Activated T-helper 2 cell treated with anti-CD3 and anti-CD28 coated beads, Interferon-gamma antibody, Interleukin-2, Interleukin-4, amounts not matched to agents 10 μg/mL and 5 μg/mL and 100 μg/mL, durations not matched to agents 14 hours and 24 hours and 36 hours (primary cell): ENCODE results near the gene PCDHA10. TPM values are rescaled to one million over a fixed set of nuclear protein-coding genes. Genes with fewer than 3 reads are reported as not detected.
"Not testable (repeated sequence)": the region's sequence is repeated elsewhere in the genome, so short reads cannot be mapped to it uniquely, and the experiment has no call there.

Experiments
- DNase-seq: peaks from one replicate; pipeline ENCODE4 v3.0.0; 2021; ENCODE audit warnings: low spot score
- H3K27ac Mint-ChIP-seq: one replicate; pipeline ENCODE4 v1.8.0; 2021; ENCODE audit warnings: mixed read lengths
- H3K27me3 Mint-ChIP-seq: one replicate; pipeline ENCODE4 v1.8.0; 2021; ENCODE audit warnings: low read depth, mixed read lengths
- H3K36me3 Mint-ChIP-seq: one replicate; pipeline ENCODE4 v1.8.0; 2021; ENCODE audit warnings: low read depth, mixed read lengths
- H3K4me1 Mint-ChIP-seq: one replicate; pipeline ENCODE4 v1.8.0; 2021; ENCODE audit warnings: low read depth, mixed read lengths
- H3K4me3 Mint-ChIP-seq: one replicate; pipeline ENCODE4 v1.8.0; 2021; ENCODE audit warnings: low read depth, mild to moderate bottlenecking, moderate library complexity, mixed read lengths
- H3K9me3 Mint-ChIP-seq: one replicate; pipeline ENCODE4 v1.8.0; 2021; ENCODE audit warnings: mixed read lengths
- intact Hi-C: fragments of 100-400 bp; cut with micrococcal nuclease; formaldehyde crosslinking; loops from one replicate; pipeline ENCODE4 v1.15.1; 2023
- total RNA-seq: library from RNA; stranded (reverse); gene quantifications from 2 replicates; pipeline ENCODE4 v1.2.3, GENCODE V29; 2022

PCDHA10 gene
- total RNA-seq, 1 donor from 2014 or later: not detected

DNA sequence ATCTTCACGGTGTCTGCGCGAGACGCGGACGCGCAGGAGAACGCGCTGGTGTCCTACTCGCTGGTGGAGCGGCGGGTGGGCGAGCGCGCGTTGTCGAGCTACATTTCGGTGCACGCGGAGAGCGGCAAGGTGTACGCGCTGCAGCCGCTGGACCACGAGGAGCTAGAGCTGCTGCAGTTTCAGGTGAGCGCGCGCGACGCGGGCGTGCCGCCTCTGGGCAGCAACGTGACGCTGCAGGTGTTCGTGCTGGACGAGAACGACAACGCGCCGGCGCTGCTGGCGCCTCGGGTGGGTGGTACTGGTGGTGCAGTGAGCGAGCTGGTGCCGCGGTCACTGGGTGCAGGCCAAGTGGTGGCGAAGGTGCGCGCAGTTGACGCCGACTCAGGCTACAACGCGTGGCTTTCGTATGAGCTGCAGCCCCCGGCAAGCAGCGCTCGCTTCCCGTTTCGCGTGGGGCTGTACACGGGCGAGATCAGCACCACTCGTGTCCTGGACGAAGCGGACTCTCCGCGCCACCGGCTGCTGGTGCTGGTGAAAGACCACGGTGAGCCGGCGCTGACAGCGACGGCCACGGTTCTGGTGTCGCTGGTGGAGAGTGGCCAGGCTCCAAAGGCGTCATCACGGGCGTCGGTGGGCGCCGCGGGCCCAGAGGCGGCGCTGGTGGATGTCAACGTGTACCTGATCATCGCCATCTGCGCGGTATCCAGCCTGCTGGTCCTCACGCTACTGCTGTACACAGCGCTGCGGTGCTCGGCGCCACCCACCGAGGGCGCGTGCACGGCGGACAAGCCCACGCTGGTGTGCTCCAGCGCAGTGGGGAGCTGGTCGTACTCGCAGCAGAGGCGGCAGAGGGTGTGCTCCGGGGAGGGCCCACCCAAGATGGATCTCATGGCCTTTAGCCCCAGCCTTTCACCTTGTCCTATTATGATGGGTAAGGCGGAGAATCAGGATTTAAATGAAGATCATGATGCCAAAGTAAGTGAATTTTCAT, 25.9 kb upstream of the PCDHA10 start:
- H3K27me3 Mint-ChIP-seq, H3K4me1 Mint-ChIP-seq, DNase-seq, H3K4me3 Mint-ChIP-seq, H3K27ac Mint-ChIP-seq, intact Hi-C loops, H3K36me3 Mint-ChIP-seq: not testable (repeated sequence)
- H3K9me3 Mint-ChIP-seq: peaks cover 48% of the 10 kb centered on the region

DNA sequence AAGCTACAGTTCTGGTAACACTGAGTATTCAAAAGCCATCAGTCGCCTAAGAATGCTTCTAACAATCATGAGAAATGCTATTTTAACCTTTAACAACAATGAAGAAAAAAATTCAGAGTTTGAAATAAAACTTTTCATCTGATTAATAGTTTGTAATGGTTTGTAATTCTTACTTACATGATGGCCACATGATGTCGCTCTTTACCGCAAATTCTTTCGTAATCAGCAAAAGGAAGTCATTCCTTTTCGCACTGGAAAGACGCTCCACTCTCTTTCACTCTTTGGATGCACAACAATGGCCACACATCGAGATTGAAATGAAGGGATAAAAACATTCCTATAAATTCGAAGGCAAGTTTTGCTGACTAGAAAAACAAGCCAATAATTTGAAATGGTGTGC, 21.7 kb upstream of the PCDHA10 start, which contains the start of gene PCDHA7:
PCDHA7 (plus strand) TSS at position 277 of the 400 bp plus-strand sequence; CDS start at position 392, 115 bp downstream.
- H3K4me3 Mint-ChIP-seq: no peak within 1 kb of the TSS
- no peak within 1 kb of the TSS for H3K27ac Mint-ChIP-seq
- no peaks in the 10 kb centered on the region for H3K27me3 Mint-ChIP-seq
- H3K9me3 Mint-ChIP-seq: peaks cover 34% of the 10 kb centered on the region
- H3K4me1 Mint-ChIP-seq: no peaks in the 10 kb centered on the region
- intact Hi-C loops: no loop called here
- no peak for DNase-seq
- H3K36me3 Mint-ChIP-seq: no peaks in the 10 kb centered on the region

DNA sequence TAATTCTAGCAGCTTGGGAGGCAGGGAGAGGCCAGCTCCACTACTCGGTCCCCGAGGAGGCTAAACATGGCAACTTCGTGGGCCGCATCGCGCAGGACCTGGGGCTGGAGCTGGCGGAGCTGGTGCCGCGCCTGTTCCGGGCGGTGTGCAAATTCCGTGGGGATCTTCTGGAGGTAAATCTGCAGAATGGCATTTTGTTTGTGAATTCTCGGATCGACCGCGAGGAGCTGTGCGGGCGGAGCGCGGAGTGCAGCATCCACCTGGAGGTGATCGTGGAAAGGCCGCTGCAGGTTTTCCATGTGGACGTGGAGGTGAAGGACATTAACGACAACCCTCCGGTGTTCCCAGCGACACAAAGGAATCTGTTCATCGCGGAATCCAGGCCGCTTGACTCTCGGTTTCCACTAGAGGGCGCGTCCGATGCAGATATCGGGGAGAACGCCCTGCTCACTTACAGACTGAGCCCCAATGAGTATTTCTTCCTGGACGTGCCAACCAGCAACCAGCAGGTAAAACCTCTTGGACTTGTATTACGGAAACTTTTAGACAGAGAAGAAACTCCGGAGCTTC, 21.2 kb upstream of the PCDHA10 start:
- DNase-seq, H3K4me3 Mint-ChIP-seq, intact Hi-C loops, H3K36me3 Mint-ChIP-seq, H3K4me1 Mint-ChIP-seq, H3K27ac Mint-ChIP-seq, H3K27me3 Mint-ChIP-seq: not testable (repeated sequence)
- H3K9me3 Mint-ChIP-seq: peaks cover 32% of the 10 kb centered on the region

DNA sequence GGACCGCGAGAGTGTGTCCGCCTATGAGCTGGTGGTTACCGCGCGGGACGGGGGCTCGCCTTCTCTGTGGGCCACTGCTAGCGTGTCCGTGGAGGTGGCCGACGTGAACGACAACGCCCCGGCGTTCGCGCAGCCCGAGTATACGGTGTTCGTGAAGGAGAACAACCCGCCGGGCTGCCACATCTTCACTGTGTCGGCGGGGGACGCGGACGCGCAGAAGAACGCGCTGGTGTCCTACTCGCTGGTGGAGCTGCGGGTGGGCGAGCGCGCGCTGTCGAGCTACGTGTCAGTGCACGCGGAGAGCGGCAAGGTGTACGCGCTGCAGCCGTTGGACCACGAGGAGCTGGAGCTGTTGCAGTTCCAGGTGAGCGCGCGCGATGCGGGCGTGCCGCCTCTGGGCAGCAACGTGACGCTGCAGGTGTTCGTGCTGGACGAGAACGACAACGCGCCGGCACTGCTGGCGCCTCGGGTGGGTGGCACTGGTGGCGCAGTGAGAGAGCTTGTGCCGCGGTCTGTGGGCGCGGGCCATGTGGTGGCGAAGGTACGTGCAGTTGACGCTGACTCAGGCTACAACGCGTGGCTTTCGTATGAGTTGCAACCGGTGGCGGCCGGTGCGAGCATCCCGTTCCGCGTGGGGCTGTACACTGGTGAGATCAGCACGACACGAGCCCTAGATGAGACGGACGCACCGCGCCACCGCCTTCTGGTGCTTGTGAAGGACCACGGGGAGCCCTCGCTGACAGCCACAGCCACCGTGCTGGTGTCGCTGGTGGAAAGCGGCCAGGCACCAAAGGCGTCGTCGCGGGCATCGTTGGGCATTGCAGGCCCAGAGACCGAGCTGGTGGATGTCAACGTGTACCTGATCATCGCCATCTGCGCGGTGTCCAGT, 19.8 kb upstream of the PCDHA10 start:
- intact Hi-C loops: no loop called here

DNA sequence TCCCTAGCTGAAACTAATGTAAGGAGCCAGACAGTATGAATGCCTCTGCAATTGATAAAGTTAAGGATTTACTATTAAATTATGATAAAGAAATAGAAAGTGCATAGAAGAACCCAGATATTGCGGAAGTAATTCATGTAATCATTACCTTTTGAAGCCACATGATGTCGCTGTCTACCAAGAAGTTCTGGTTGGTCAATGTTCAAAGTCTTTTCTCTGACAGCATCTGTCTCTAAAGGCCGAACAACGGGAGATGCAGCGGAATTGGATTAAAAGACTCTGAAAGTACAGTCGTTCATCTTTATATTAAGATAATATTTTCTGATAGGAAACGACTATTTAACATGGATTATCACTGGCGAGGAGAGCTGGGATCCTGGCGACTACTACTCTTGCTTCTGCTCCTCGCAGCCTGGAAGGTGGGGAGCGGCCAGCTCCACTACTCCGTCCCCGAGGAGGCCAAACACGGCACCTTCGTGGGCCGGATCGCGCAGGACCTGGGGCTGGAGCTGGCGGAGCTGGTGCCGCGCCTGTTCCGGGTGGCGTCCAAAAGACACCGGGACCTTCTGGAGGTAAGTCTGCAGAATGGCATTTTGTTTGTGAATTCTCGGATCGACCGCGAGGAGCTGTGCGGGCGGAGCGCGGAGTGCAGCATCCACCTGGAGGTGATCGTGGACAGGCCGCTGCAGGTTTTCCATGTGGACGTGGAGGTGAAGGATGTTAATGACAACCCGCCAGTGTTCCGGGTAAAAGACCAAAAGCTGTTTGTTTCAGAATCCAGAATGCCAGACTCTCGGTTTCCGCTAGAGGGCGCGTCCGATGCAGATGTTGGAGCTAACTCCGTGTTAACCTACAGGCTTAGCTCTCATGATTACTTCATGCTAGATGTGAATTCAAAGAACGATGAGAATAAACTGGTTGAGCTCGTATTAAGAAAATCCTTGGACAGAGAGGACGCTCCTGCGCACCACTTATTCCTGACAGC, 14.4 kb upstream of the PCDHA10 start, which contains the start of gene PCDHA8:
PCDHA8 (plus strand) TSS at position 210 of the 985 bp plus-strand sequence; CDS start at position 345, 135 bp downstream.
- no peak within 1 kb of the TSS for H3K27ac Mint-ChIP-seq
- no peak within 1 kb of the TSS for H3K4me3 Mint-ChIP-seq
- H3K36me3 Mint-ChIP-seq: no peaks in the 10 kb centered on the region
- no peaks in the 10 kb centered on the region for H3K27me3 Mint-ChIP-seq
- no peaks in the 10 kb centered on the region for H3K4me1 Mint-ChIP-seq
- intact Hi-C loops: no loop called here
- H3K9me3 Mint-ChIP-seq: peaks cover 20% of the 10 kb centered on the region
- no peak for DNase-seq

More for the DNA sequence above, 19.8 kb upstream of the PCDHA10 start:
- no peak overlapping the region for H3K27ac Mint-ChIP-seq
- no peaks in the 10 kb centered on the region for H3K27me3 Mint-ChIP-seq
- H3K4me3 Mint-ChIP-seq: no peak overlapping the region
- no peaks in the 10 kb centered on the region for H3K36me3 Mint-ChIP-seq
- H3K4me1 Mint-ChIP-seq: no peaks in the 10 kb centered on the region
- no peak for DNase-seq
- peaks cover 35% of the 10 kb centered on the region for H3K9me3 Mint-ChIP-seq

DNA sequence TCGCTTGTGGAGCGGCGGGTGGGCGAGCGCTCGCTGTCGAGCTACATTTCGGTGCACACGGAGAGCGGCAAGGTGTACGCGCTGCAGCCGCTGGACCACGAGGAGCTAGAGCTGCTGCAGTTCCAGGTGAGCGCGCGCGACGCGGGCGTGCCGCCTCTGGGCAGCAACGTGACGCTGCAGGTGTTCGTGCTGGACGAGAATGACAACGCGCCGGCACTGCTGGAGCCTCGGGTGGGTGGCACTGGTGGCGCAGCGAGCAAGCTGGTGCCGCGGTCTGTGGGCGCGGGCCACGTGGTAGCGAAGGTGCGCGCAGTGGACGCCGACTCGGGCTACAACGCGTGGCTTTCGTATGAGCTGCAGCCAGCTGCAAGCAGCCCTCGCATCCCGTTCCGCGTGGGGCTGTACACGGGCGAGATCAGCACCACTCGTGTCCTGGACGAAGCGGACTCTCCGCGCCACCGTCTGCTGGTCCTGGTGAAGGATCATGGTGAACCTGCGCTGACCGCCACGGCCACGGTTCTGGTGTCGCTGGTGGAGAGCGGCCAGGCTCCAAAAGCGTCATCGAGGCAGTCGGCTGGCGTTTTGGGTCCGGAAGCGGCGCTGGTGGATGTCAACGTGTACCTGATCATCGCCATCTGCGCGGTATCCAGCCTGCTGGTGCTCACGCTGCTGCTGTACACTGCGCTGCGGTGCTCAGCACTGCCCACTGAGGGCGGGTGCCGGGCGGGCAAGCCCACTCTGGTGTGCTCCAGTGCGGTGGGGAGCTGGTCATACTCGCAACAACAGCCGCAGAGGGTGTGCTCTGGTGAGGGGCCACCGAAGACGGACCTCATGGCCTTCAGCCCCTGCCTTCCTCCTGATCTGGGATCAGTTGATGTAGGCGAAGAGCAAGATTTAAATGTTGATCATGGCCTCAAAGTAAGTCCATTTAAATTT, 12.6 kb upstream of the PCDHA10 start:
- no peak for DNase-seq
- Mint-ChIP-seq H3K4me1 (no peaks in the 10 kb centered on the region), H3K36me3 (no peaks in the 10 kb centered on the region), H3K9me3 (peaks cover 34% of the 10 kb centered on the region), H3K4me3 (no peak overlapping the region), H3K27me3 (no peaks in the 10 kb centered on the region), H3K27ac (no peak overlapping the region)
- intact Hi-C loops: no loop called here

DNA sequence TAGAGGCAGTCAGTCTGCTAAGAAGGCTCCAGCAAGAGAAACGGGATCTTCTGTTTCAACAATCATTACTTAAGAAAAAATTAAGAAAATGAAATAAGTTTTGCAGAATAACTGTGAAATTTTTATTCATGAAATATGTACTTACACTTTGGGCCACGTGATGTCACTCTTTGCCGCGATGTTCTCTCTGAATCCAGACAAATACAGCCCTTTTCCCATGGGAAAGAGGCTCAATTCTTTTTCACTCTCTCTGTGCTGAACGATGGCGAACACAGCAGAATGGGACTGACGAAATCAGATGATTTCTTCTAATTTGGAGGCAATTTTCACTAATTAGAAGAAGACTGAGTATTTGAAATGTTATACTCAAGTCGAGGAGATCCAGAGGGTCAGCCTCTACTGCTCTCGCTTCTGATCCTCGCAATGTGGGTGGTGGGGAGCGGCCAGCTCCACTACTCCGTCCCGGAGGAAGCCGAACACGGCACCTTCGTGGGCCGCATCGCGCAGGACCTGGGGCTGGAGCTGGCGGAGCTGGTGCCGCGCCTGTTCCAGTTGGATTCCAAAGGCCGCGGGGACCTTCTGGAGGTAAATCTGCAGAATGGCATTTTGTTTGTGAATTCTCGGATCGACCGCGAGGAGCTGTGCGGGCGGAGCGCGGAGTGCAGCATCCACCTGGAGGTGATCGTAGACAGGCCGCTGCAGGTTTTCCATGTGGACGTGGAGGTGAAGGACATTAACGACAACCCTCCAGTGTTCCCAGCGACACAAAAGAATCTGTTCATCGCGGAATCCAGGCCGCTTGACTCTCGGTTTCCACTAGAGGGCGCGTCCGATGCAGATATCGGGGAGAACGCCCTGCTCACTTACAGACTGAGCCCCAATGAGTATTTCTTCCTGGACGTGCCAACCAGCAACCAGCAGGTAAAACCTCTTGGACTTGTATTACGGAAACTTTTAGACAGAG, 7.3 kb upstream of the PCDHA10 start, which contains the start of gene PCDHA9:
PCDHA9 (plus strand) TSS at position 244 of the 964 bp plus-strand sequence; CDS start at position 358, 114 bp downstream.
- H3K4me3 Mint-ChIP-seq, H3K27ac Mint-ChIP-seq, H3K36me3 Mint-ChIP-seq, H3K4me1 Mint-ChIP-seq, H3K27me3 Mint-ChIP-seq, intact Hi-C loops, DNase-seq: not testable (repeated sequence)
- H3K9me3 Mint-ChIP-seq: peaks cover 31% of the 10 kb centered on the region

DNA sequence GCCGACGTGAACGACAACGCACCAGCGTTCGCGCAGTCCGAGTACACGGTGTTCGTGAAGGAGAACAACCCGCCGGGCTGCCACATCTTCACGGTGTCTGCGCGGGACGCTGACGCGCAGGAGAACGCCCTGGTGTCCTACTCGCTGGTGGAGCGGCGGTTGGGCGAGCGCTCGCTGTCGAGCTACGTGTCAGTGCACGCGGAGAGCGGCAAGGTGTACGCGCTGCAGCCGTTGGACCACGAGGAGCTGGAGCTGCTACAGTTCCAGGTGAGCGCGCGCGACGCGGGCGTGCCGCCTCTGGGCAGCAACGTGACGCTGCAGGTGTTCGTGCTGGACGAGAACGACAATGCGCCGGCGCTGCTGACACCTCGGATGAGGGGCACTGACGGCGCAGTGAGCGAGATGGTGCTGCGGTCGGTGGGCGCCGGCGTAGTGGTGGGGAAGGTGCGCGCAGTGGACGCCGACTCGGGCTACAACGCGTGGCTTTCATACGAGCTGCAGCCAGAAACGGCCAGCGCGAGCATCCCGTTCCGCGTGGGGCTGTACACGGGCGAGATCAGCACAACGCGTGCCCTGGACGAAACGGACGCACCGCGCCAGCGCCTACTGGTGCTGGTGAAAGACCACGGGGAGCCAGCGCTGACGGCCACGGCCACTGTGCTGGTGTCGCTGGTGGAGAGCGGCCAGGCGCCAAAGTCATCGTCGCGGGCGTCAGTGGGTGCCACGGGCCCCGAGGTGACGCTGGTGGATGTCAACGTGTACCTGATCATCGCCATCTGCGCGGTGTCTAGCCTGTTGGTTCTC, 5.7 kb upstream of the PCDHA10 start:
- not testable (repeated sequence) for H3K4me3 Mint-ChIP-seq, H3K36me3 Mint-ChIP-seq, H3K4me1 Mint-ChIP-seq, H3K27ac Mint-ChIP-seq, H3K27me3 Mint-ChIP-seq, DNase-seq
- peaks cover 29% of the 10 kb centered on the region for H3K9me3 Mint-ChIP-seq
- intact Hi-C loops: loop anchor here (10.0 kb wide), 1 partner anchor 55 kb away; the partner anchor contains the start of gene PCDHA2

DNA sequence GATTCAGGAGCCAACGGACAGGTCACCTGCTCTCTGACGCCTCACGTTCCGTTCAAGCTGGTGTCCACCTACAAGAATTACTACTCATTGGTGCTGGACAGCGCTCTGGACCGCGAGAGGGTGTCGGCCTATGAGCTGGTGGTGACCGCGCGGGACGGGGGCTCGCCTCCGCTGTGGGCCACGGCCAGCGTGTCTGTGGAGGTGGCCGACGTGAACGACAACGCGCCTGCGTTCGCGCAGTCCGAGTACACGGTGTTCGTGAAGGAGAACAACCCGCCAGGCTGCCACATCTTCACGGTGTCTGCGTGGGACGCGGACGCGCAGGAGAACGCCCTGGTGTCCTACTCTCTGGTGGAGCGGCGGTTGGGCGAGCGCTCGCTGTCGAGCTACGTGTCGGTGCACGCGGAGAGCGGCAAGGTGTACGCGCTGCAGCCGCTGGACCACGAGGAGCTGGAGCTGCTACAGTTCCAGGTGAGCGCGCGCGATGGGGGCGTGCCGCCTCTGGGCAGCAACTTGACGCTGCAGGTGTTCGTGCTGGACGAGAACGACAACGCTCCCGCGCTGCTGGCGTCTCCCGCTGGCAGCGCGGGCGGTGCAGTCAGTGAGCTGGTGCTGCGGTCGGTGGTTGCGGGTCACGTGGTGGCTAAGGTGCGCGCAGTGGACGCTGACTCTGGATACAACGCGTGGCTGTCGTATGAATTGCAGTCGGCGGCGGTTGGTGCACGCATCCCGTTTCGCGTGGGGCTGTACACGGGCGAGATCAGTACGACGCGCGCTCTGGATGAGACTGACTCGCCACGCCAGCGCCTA, 1.7 kb downstream of the PCDHA10 start:
- Mint-ChIP-seq H3K4me1 (no peaks in the 10 kb centered on the region), H3K27ac (no peak overlapping the region), H3K9me3 (peaks cover 45% of the 10 kb centered on the region), H3K4me3 (no peak overlapping the region), H3K36me3 (no peaks in the 10 kb centered on the region), H3K27me3 (no peaks in the 10 kb centered on the region)
- intact Hi-C loops: loop anchor here (10.0 kb wide), 1 partner anchor 63 kb away; the partner anchor contains the start of gene PCDHA2
- no peak for DNase-seq
